ENCODE results near the gene SNN.

DNA sequence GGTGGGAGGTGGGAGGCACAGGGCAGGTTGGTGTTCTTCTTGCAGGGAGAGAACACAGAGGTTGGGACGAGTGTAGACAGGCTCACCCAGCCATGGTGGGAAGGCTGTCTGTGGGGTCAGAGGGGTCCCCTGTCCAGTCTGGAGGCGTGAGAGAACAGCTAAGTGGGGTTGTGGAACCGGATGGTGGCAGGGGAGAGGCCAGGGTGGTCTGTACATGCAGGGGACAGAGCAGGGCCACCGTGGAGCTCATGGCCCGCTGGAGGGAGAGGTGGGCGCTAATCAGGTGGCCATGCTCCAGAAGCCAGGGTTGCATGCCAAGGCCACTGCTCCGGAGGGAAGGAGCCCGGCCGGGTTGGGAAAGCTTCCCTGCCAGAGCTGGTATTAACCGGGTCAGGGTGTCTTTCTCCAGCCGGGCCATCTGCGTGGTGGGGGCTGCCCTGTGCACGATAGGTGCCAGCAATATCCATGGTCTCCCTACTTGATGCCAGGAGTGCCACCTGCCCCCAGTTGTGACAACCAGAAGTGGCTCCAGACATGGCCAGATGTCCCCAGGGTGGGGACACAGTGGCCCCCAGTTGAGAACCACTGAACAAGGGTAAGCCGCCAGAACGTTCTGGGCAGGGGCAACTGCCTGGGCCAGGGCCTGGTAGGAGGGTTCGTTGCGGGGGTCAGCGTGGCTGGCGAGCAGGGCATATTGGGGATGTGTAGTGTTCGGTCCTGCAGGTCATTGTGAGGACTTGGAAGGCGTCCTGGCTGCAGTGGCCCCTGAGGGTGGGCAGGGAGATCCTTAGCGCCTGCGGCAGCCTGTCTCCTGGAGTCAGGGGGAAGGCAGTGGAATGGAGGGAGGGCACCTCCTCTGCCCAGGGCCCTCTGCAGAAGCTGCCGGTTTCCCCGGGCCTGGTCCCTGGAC, 5.1 kb downstream of the SNN start:
- TF ChIP-seq POLR2A (IDR thresholded peaks at IDR 0.05; ENCODE audit: low read depth, low read length) (no peak), POLR2AphosphoS5 (IDR thresholded peaks at IDR 0.05; ENCODE audit: low read depth, low read length) (no peak), TAF1 (IDR thresholded peaks at IDR 0.05; ENCODE audit: low read depth, low read length) (no peak), SPI1 (IDR thresholded peaks at IDR 0.05; ENCODE audit: low read depth, low read length) (no peak)
